Hepatocyte (in vitro differentiated cells): ENCODE data around the gene ZBTB42. TPM values are rescaled to one million over a fixed set of nuclear protein-coding genes. Genes with fewer than 3 reads are reported as not detected.

ENCODE experiments used
- DNase-seq: peaks from one replicate; pipeline ENCODE4 v3.0.0-alpha.2; 2016; ENCODE audit warnings: low spot score
- H2AFZ ChIP-seq: fragments of 200-600 bp; sonication (generic); 2 replicates; pipeline ENCODE4 v1.6.0; 2016; ENCODE audit warnings: antibody characterized with exemption, mild to moderate bottlenecking
- H3K27ac ChIP-seq: fragments of 200-600 bp; sonication (generic); 2 replicates; pipeline ENCODE4 v1.5.1; 2016; ENCODE audit warnings: mild to moderate bottlenecking
- H3K27me3 ChIP-seq: fragments of 200-600 bp; sonication (generic); 2 replicates; pipeline ENCODE4 v1.6.1; 2016
- H3K36me3 ChIP-seq: fragments of 200-600 bp; sonication (generic); replicated peaks from 2 replicates; pipeline ENCODE4 v1.5.1; 2016; ENCODE audit warnings: low read depth; ENCODE audit not compliant: insufficient read depth
- H3K4me1 ChIP-seq: fragments of 200-600 bp; sonication (generic); 2 replicates; pipeline ENCODE4 v1.5.1; 2016; ENCODE audit warnings: mild to moderate bottlenecking, moderate library complexity; ENCODE audit not compliant: insufficient read depth
- H3K4me2 ChIP-seq: fragments of 200-600 bp; sonication (generic); 2 replicates; pipeline ENCODE4 v1.6.0; 2016
- H3K4me3 ChIP-seq: fragments of 200-600 bp; sonication (generic); 2 replicates; pipeline ENCODE4 v1.5.1; 2016; ENCODE audit warnings: mild to moderate bottlenecking
- H3K79me2 ChIP-seq: fragments of 200-600 bp; sonication (generic); 2 replicates; pipeline ENCODE4 v1.6.0; 2017; ENCODE audit warnings: mild to moderate bottlenecking
- H3K9me2 ChIP-seq: fragments of 200-600 bp; sonication (generic); replicated peaks from 2 replicates; pipeline ENCODE4 v1.6.0; 2017; ENCODE audit warnings: mild to moderate bottlenecking; ENCODE audit not compliant: insufficient read depth
- H3K9me3 ChIP-seq: fragments of 200-600 bp; sonication (generic); 2 replicates; pipeline ENCODE4 v1.5.1; 2016; ENCODE audit warnings: low read depth, mild to moderate bottlenecking
- H4K20me1 ChIP-seq: fragments of 200-600 bp; sonication (generic); 2 replicates; pipeline ENCODE4 v1.6.0; 2016; ENCODE audit warnings: mild to moderate bottlenecking; ENCODE audit not compliant: insufficient read depth, poor library complexity, severe bottlenecking
- EZH2 ChIP-seq: fragments of 200-600 bp; sonication (generic); IDR thresholded peaks from 2 replicates; pipeline ENCODE4 v1.6.1; 2016; ENCODE audit warnings: antibody characterized with exemption, mild to moderate bottlenecking, borderline replicate concordance
- EZH2phosphoT487 ChIP-seq: fragments of 200-600 bp; sonication (generic); IDR thresholded peaks from one replicate; pipeline ENCODE4 v1.6.1; 2018; ENCODE audit warnings: antibody characterized with exemption, mild to moderate bottlenecking, low read depth, moderate library complexity; ENCODE audit not compliant: unreplicated experiment, severe bottlenecking
- WGBS: methylation state at CpG from one replicate; pipeline ENCODE4 v1.1.6; 2016; ENCODE audit warnings: low lambda C conversion rate; ENCODE audit errors: missing lambda C conversion rate; 5-methylcytosine and 5-hydroxymethylcytosine counted together
- polyA plus RNA-seq: library from polyadenylated mRNA; unstranded; fragments of >200 nt; fragmentation: Nextera tagmentation; extraction: Ambion mirVana; gene quantifications from 2 replicates; pipeline ENCODE4 v1.2.1, GENCODE V29; 2016
- total RNA-seq: library from RNA; depleted of rRNA; stranded (reverse); fragments of >200 nt; gene quantifications from 2 replicates; pipeline ENCODE4 v1.2.3, GENCODE V29; 2014
- TF ChIP-seq, protein P1 (sequence below): fragments of 200-600 bp; sonication (generic); IDR thresholded peaks from 2 replicates; pipeline ENCODE4 v1.5.1; 2016; ENCODE audit warnings: antibody characterized with exemption, mild to moderate bottlenecking; ENCODE audit not compliant: poor library complexity

ZBTB42 gene
- total and polyA plus RNA-seq, 2 experiments from 2014 or later, result 3.6 to 8.6 TPM

DNA sequence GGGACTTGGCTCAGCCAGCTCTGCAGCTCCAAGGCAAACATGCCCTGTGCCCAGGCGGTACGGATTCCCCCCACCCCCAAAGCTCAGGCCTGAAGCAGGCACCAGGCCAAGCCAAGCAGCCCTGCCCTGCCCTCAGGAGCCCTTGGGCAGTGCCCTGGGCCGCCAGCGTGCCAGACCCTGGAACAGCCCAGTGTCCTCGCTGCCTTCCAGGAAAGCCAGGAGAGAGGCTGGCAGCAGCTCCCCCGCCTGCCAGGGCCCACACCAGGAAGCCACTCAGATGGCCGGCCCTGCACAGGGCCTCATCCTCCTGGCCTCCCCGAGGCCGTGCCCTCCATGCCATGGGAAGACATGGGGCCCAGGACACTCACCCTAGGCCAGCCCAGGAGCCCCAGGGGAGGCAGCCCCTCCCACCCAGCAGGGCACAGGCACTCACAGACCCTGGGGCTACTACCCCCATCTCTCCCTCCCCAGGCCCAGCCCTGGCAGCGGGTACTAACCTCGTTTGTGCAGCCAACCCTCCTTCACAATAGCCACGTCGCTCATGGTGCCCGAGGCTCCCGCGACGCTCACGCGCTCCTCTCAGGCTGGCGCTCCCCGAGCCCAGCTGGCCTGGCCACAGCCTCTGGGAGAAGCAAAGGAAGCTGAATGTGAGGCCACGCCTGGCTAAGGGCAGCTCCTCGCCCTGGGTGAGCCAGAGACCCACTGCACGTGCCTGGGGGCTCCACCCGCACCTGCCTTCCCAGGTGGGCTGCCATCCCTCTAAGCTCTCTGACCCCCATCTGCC, 8.6 kb upstream of the ZBTB42 start:
- DNase-seq, result no peak
- peaks cover 28% of the 10 kb centered on the region for H3K4me1 ChIP-seq

DNA sequence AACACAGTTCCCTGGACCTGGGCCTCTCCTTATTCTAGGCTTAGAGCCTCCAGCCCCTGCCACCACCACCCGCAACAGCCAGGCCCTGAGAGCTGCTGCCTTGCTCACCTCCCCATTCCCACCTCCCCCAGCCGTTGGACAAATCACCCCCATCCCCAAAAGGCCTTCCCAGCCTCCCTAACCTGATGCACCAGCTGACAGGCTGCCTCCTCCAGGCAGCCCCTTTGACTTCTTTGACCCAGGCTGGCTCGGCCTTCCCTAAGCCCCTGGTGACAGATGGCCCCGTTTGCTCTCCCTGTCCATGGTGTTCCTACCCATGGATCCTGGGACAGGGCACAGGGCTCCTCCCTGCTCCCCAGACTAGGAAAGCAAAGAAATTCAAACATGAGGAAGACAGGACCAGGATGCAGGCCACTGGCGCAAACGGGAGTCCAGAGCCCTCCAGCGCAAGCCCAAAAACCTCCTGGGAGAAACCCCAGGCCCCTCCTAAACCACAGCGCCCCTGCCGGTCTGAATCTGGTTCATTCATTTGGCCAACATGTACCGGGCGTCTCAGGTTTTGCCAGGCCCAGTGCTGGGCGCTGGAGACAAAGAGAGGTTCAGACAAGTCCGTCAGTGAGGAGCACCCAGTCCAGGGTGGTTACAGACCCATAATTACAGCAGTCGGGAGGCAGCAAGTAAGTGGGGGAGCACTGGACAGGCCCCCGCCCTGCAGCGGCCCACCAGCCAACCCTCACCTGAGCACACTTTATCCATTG, 7.8 kb upstream of the ZBTB42 start:
- no peak overlapping the region for H2AFZ ChIP-seq
- H3K36me3 ChIP-seq, result no peaks in the 10 kb centered on the region
- no peak for TF ChIP-seq EZH2
- TF ChIP-seq EZH2phosphoT487, result no peak
- TF ChIP-seq, protein P1, sequence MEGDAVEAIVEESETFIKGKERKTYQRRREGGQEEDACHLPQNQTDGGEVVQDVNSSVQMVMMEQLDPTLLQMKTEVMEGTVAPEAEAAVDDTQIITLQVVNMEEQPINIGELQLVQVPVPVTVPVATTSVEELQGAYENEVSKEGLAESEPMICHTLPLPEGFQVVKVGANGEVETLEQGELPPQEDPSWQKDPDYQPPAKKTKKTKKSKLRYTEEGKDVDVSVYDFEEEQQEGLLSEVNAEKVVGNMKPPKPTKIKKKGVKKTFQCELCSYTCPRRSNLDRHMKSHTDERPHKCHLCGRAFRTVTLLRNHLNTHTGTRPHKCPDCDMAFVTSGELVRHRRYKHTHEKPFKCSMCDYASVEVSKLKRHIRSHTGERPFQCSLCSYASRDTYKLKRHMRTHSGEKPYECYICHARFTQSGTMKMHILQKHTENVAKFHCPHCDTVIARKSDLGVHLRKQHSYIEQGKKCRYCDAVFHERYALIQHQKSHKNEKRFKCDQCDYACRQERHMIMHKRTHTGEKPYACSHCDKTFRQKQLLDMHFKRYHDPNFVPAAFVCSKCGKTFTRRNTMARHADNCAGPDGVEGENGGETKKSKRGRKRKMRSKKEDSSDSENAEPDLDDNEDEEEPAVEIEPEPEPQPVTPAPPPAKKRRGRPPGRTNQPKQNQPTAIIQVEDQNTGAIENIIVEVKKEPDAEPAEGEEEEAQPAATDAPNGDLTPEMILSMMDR, result no peak
- peak overlapping the region; percentile 100 for H3K4me2 ChIP-seq
- no peak overlapping the region for H3K4me3 ChIP-seq
- H3K27ac ChIP-seq, result no peak overlapping the region
- H3K9me3 ChIP-seq, result no peaks in the 10 kb centered on the region
- no peaks in the 10 kb centered on the region for H3K9me2 ChIP-seq
- H3K4me1 ChIP-seq, result peaks cover 35% of the 10 kb centered on the region
- peaks cover 62% of the 10 kb centered on the region for H4K20me1 ChIP-seq
- no peak for DNase-seq
- H3K79me2 ChIP-seq, result peaks cover 69% of the 10 kb centered on the region
- WGBS, result 81% methylated on average over 16 of the region's 16 CpGs
- no peaks in the 10 kb centered on the region for H3K27me3 ChIP-seq

More for the DNA sequence above, 8.6 kb upstream of the ZBTB42 start:
- Histone ChIP-seq H2AFZ (no peak overlapping the region), H3K79me2 (peaks cover 77% of the 10 kb centered on the region), H3K27me3 (no peaks in the 10 kb centered on the region), H3K9me2 (no peaks in the 10 kb centered on the region), H3K4me3 (no peak overlapping the region), H3K4me2 (peak overlapping the region; percentile 100), H3K27ac (no peak overlapping the region), H3K9me3 (no peaks in the 10 kb centered on the region), H4K20me1 (peaks cover 70% of the 10 kb centered on the region), H3K36me3 (no peaks in the 10 kb centered on the region)
- TF ChIP-seq, protein P1, result no peak
- no peak for TF ChIP-seq EZH2phosphoT487
- no peak for TF ChIP-seq EZH2
- 96% methylated on average over 24 of the region's 25 CpGs for WGBS

DNA sequence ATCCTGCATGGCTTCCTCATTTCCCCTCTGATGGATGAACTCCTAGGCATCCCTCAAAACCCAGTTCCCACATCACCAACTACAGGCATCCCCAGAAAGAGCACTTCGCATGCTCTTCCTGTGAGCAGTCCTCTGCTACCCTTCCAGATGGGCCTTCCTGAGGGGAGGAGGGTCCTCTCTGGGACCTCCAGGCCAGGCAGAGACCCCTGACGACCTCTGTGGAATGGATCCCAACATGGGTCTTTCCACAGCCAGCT, 7.3 kb upstream of the ZBTB42 start:
- H3K79me2 ChIP-seq, result peaks cover 64% of the 10 kb centered on the region

More for the DNA sequence above, 7.3 kb upstream of the ZBTB42 start:
- Histone ChIP-seq H3K27ac (peak overlapping the region; percentile 23), H3K36me3 (no peaks in the 10 kb centered on the region), H3K4me3 (no peak overlapping the region), H3K9me3 (no peaks in the 10 kb centered on the region), H3K9me2 (no peaks in the 10 kb centered on the region), H3K4me1 (peaks cover 35% of the 10 kb centered on the region), H3K27me3 (no peaks in the 10 kb centered on the region), H3K4me2 (peak overlapping the region; percentile 100), H2AFZ (no peak overlapping the region), H4K20me1 (peaks cover 57% of the 10 kb centered on the region)
- no peak for DNase-seq
- no peak for TF ChIP-seq EZH2
- no peak for TF ChIP-seq EZH2phosphoT487
- TF ChIP-seq, protein P1, result no peak
- 82% methylated on average over 2 of the region's 2 CpGs for WGBS
